GM23248 (cell line): Measurements from ENCODE around the gene CAPN7.

Source experiments
- EZH2 ChIP-seq: fragments of 200-600 bp; sonication (generic); IDR thresholded peaks from 2 replicates; pipeline ENCODE4 v1.6.1; 2018; ENCODE audit warnings: antibody characterized with exemption, mild to moderate bottlenecking; ENCODE audit not compliant: insufficient read depth, poor library complexity, severe bottlenecking
- EZH2phosphoT487 ChIP-seq: fragments of 200-600 bp; sonication (generic); IDR thresholded peaks from 2 replicates; pipeline ENCODE4 v1.6.1; 2018; ENCODE audit warnings: antibody characterized with exemption, moderate library complexity, mild to moderate bottlenecking, low read depth; ENCODE audit not compliant: insufficient read depth

DNA sequence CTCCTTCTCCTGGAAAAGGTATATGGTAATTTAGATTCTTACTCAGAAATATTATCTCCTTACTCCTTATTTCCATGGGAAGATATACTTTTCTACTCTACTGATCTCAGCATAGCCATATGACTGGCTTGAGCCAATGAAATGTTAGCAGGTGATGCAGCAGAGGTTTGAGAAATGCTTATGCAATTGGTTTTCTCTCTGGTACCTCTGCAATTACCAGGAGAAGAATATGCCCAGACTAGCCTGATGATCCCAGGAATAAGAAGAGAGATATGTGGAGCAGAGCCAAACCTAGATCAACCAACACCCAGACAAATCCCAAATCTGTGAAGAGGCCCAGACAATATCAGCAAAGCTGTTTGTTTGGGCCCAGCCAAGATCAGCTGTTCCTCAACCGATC, 33.2 kb upstream of the CAPN7 start:
- no peak for TF ChIP-seq EZH2
- TF ChIP-seq EZH2phosphoT487: no peak
